Measurements from ENCODE around the gene ARHGAP10. TPM values are rescaled to one million over a fixed set of nuclear protein-coding genes. Genes with fewer than 3 reads are reported as not detected.

Gene ARHGAP10
- total RNA-seq, 2 donors from 2014 or later: 23.9 to 28.7 TPM

DNA sequence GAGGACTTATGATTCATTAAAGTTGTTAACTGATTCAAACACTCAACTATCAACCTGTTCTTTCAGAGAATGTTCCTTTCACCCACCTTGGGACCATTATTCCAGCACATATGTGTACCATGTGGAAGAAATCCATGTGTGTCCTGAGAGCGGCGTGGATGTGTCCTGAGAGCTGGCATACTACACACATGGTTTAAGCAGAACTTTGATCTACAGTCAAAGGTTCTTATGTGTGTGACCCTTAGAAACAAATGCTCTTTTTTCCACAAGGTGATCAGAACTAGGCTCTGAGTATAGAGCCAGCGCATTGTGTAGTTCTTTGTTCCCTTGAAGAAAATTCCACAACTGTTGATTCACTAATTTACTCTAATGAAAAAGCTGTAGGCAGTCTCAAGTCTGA, 378.3 kb downstream of the ARHGAP10 start:
- DNase-seq (no peak), ATAC-seq (no peak)
- Histone ChIP-seq H3K36me3 (replicated peaks in 1 of 2; ENCODE audit: insufficient read depth in 1 of 2, low read depth in 2 of 2) (peaks cover 0 to 5% of the 10 kb centered on the region in 2 donors), H3K4me1 (no peaks in the 10 kb centered on the region), H3K27ac (no peak overlapping the region), H3K4me3 (no peak overlapping the region), H3K9me3 (peaks cover 0 to 5% (median 0%) of the 10 kb centered on the region in 3 donors), H3K27me3 (no peaks in the 10 kb centered on the region)
- intact Hi-C loops (cut with DNase I): no loop called here
- TF ChIP-seq, protein P1, sequence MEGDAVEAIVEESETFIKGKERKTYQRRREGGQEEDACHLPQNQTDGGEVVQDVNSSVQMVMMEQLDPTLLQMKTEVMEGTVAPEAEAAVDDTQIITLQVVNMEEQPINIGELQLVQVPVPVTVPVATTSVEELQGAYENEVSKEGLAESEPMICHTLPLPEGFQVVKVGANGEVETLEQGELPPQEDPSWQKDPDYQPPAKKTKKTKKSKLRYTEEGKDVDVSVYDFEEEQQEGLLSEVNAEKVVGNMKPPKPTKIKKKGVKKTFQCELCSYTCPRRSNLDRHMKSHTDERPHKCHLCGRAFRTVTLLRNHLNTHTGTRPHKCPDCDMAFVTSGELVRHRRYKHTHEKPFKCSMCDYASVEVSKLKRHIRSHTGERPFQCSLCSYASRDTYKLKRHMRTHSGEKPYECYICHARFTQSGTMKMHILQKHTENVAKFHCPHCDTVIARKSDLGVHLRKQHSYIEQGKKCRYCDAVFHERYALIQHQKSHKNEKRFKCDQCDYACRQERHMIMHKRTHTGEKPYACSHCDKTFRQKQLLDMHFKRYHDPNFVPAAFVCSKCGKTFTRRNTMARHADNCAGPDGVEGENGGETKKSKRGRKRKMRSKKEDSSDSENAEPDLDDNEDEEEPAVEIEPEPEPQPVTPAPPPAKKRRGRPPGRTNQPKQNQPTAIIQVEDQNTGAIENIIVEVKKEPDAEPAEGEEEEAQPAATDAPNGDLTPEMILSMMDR (IDR thresholded peaks at IDR 0.05): no peak
- no peak for TF ChIP-seq POLR2A (IDR thresholded peaks at IDR 0.05)
- 96 to 97% methylated on average over 3 of the region's 3 CpGs for WGBS, 2 donors

DNA sequence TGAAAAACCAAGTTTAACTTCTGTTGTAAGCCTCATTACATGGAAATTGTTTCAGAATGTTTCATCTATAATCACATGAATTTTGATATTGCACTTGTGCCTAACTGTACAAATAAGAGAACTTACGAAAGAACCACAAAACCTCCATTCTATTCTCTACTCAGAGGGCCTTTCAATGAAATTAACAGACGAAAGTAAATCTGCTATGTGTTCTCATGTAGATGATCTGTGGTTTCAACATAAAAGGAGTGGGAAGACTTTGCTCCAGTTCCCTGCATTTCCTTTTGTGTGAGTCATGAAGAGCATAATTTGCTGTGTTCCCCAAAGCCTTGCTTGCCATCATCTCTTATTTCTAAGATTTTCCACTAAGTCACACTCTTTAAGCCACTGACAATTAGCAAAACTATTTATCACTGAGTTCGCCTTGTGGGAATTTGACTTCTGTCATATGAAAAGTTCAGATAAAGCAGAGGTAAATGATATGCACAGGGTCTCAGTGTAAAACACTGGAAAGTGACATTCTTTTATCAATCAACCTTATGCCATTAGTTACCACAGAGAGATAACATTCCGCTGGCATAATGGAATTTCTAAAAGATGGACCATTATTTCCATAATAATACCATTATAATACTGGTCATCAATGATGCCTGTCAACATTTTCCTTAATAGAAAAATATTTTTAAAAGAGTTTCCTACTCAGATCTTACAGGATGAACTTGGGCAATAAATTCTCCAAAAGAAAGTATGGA, 380.5 kb downstream of the ARHGAP10 start:
- TF ChIP-seq, protein P1 (IDR thresholded peaks at IDR 0.05): no peak
- no peak for TF ChIP-seq POLR2A (IDR thresholded peaks at IDR 0.05)
- Histone ChIP-seq H3K4me1 (no peaks in the 10 kb centered on the region), H3K36me3 (replicated peaks in 1 of 2; ENCODE audit: insufficient read depth in 1 of 2, low read depth in 2 of 2) (peaks cover 0 to 5% of the 10 kb centered on the region in 2 donors), H3K4me3 (no peak overlapping the region), H3K27ac (no peak overlapping the region), H3K9me3 (no peaks in the 10 kb centered on the region), H3K27me3 (no peaks in the 10 kb centered on the region)
- 65 to 79% methylated on average over 4 of the region's 4 CpGs for WGBS, 2 donors
- intact Hi-C loops (cut with DNase I): no loop called here
- DNase-seq (no peak), ATAC-seq (no peak)

DNA sequence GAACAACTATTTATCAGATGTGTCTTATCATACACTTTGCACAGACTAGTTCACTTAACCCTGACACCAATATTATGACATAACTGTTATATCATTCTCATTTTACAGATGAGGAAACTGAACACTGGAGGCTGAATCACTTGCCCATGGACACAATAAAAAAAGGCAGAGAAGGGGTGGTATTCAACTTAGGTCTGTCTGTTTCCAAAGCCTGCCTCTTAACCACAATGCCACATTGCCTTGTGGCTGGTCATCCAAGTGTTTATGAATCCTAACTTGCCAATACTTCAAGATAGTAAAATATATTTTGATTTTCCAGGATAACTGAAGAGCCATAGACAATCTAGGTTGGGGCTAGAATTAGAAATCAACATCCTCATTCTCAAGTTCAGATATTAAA, 382.5 kb downstream of the ARHGAP10 start:
- Histone ChIP-seq H3K27ac (no peak overlapping the region), H3K36me3 (replicated peaks in 1 of 2; ENCODE audit: insufficient read depth in 1 of 2, low read depth in 2 of 2) (peaks cover 0 to 5% of the 10 kb centered on the region in 2 donors), H3K4me3 (no peak overlapping the region), H3K27me3 (no peaks in the 10 kb centered on the region), H3K4me1 (no peaks in the 10 kb centered on the region), H3K9me3 (no peaks in the 10 kb centered on the region)
- TF ChIP-seq, protein P1 (IDR thresholded peaks at IDR 0.05): no peak
- no peak for TF ChIP-seq POLR2A (IDR thresholded peaks at IDR 0.05)
- no peak for DNase-seq
- ATAC-seq: no peak
- intact Hi-C loops (cut with DNase I): no loop called here

DNA sequence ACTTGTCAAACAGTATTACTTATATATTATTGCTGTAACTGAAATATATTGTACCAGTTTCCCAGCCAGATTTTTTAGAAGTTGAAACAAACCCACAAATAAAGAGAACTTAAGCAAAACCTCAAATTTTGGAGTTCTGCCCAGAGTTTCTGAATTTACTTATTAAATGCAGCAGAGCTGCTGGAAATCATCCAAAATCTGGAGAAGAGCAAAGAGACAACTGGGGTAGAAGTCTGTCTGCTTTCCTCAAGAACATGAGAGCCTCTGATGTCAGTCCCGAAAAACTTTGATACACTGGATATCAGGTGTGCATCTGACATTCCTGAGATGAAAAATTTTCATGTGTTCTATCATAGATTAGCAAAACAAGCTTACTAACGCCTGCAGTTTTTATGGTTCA, 384.4 kb downstream of the ARHGAP10 start:
- Histone ChIP-seq H3K27me3 (no peaks in the 10 kb centered on the region), H3K4me3 (no peak overlapping the region), H3K4me1 (no peaks in the 10 kb centered on the region), H3K27ac (no peak overlapping the region), H3K9me3 (no peaks in the 10 kb centered on the region), H3K36me3 (replicated peaks in 1 of 2; ENCODE audit: insufficient read depth in 1 of 2, low read depth in 2 of 2) (peaks cover 0 to 5% of the 10 kb centered on the region in 2 donors)
- intact Hi-C loops (cut with DNase I): no loop called here
- DNase-seq: no peak
- ATAC-seq: no peak
- WGBS, 2 donors: 54 to 62% methylated on average over 2 of the region's 2 CpGs
- no peak for TF ChIP-seq POLR2A (IDR thresholded peaks at IDR 0.05)
- TF ChIP-seq, protein P1 (IDR thresholded peaks at IDR 0.05): no peak

DNA sequence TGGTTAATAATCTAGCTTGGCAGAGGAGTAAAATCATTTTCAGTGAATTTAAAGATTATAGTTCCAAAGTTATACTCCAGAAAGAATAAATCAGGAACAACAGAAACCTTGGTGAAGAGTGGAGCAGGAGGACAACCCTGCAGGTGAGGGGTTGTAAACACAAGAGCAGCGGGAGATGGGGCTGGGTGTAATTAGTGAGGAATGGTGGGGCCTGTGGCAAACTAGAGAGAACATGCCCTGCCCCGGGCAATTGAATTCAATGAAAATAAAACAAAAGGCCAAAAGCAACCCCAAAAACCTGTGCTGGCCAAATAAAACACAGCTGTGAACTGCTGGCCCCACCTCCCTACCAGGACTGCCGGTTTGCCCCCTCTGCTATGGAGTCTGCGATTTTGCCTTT, 385.1 kb downstream of the ARHGAP10 start:
- H3K9me3 ChIP-seq: no peaks in the 10 kb centered on the region
- WGBS, 2 donors: 91 to 92% methylated on average over 4 of the region's 4 CpGs
- no peak for DNase-seq
- no peaks in the 10 kb centered on the region for H3K4me1 ChIP-seq
- intact Hi-C loops (cut with DNase I): no loop called here
- H3K27me3 ChIP-seq: no peaks in the 10 kb centered on the region
- TF ChIP-seq, protein P1 (IDR thresholded peaks at IDR 0.05): no peak
- no peak overlapping the region for H3K4me3 ChIP-seq
- peaks cover 0 to 5% of the 10 kb centered on the region in 2 donors for H3K36me3 ChIP-seq (replicated peaks in 1 of 2; ENCODE audit: insufficient read depth in 1 of 2, low read depth in 2 of 2)
- ATAC-seq: no peak
- H3K27ac ChIP-seq: no peak overlapping the region
